SK-N-DZ (cell line): ENCODE results near the gene ZSWIM4.
A peak's percentile ranks its signal among the peaks of the same experiment; 100 is the strongest.

Source experiments
- DNase-seq: peaks from one replicate; pipeline ENCODE4 v3.0.0-alpha.2; 2015; ENCODE audit warnings: low spot score
- small RNA-seq, 2 experiments: library from RNA; depleted of rRNA; stranded (forward); fragments of <200 nt; gene quantifications; one replicate each; pipeline ENCODE3, GENCODE V24; 2014

ZSWIM4 gene

DNA sequence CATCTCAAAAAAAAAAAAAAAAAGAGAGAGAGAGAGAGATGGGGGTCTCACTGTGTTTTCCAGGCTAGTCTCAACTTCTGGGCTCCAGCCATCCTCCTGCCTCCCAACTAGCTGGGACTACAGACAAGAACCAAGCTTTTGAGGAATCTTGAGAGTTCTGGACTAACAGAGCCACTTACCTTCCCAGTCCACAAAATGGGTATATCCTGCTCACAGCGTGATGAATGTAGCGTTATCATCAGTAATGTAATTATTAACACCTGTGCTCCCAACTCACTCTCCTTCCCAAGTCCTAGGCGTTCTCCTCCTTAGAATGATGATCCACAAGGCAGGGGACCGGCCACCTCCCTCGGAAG lies 77.1 kb downstream of the ZSWIM4 start:
- no peak for DNase-seq

GRCh38 chr19:13872695-13873389 lies 77.6 kb downstream of the ZSWIM4 start:
- DNase-seq = no peak

GRCh38 chr19:13873834-13874515 lies 78.7 kb downstream of the ZSWIM4 start:
- no peak for DNase-seq

DNA sequence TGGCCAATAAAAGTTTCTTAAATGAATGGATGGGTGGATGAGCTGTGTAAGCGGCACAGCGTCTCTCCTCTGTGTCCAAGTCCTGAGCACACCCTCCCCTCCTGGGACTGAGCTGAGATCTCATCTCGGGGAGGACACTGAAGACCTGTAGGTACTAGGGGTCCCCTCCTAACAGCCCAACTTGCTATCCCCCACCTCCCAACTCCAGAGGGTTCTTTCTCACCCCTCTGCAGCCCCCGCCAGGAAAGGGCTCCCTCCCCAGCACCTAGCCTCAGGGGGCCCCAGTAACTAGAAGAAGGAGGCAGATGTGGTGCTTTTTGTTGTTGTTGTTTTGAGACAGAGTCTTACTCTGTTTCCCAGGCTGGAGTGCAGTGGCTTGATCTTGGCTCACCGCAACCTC lies 80.6 kb downstream of the ZSWIM4 start:
- no peak for DNase-seq

GRCh38 chr19:13876834-13877233 lies 81.6 kb downstream of the ZSWIM4 start, which contains the start of gene NANOS3:
TSS of gene NANOS3 (plus strand) at chr19:13877134. CDS start at chr19:13877249, 115 bp downstream.
- no peak for DNase-seq

DNA sequence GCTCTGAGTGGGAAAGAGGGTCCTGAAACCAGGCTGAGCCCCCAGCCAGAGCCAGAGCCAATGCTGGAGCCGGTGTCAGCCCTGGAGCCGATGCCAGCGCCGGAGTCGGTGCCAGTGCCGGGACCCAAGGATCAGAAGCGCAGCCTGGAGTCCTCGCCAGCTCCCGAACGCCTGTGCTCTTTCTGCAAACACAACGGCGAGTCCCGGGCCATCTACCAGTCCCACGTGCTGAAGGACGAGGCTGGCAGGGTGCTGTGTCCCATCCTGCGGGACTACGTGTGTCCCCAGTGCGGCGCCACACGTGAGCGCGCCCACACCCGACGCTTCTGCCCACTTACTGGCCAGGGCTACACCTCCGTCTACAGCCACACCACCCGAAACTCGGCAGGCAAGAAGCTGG lies 82.1 kb downstream of the ZSWIM4 start:
- DNase-seq = no peak

DNA sequence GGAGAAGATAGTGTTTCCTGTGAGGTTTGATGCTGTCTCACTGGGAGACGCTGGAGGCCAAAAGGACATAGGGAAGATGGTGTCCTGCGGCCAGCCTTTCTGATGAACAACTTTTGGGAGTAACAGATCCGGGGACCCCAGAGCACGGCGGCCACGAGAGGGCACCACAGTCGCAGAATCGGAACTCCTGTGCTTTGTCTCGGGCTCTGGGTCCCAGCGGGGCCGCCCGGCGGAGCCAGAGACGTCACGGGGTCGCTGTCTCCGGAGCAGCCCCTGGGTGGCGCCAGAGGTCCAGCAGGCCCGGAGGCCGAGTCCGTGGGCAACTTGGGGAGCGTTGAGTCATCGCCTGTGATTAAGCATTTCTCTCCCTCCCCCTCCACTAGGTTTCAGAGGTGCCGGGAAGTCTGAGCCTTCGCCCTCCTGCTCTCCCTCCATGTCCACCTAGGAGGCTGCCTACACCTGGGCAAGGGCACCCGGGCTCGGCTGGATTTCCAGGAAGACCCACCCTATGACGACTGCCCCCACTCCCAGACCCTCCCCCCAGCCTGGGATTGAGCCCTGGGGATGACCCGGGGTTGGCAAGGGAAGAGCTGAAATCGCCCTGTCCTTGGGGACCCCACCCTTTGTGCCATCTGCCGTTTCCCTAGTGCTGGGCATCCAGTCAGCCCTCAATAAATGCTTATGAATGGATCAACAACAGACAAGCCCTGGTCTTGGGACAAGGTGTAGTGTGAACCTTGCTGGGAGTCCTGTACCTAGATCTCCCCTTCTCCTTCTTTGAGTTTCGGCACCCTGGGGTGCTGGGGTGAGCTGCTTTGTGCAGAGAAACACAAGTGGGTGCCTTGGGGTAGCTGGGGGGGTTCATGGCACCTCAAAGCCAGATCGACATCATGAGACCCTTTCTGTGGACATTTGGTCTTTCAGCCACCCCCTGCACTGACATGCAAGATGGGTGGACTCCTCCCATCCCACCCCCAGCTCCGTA lies 85.1 kb downstream of the ZSWIM4 start:
- peak; percentile 83 for DNase-seq

GRCh38 chr19:13881251-13881691 lies 86.0 kb downstream of the ZSWIM4 start:
- DNase-seq = no peak

Small RNAs within 50 kb of the gene (small RNA-seq; reads per million reads assigned to genes)
- gene MIR181C = 37.2 to 673 reads per million in 2 experiments
- 40.7 to 666 reads per million in 2 experiments for gene MIR181D
- gene RN7SL619P = 0 reads per million in 2 experiments
